NCI-H446 (cell line): ENCODE measurements around the gene DACH2.

Experiments
- DNase-seq, 2 experiments: peaks; one replicate each; lab custom pipeline; 2025; lab: John Stamatoyannopoulos, UW

Gene DACH2

DNA sequence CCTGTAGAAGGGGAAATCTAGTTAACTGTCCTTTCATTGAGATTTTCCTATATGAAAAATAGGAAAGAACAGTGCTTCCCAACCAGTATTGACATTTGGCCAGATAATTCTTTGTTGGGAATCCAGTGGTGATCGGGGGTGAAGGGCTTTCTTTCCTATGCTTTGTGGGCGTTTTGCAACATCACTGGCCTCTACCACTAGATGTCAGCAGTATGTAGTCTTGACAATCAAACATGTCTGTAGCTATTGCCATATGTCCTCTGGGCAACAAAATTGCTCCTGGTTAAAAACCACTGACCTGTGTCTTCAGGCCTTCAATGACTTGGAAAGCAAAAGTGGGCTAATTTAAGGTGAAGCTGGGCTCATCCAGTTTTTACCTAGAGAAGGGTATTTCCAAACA, 658.5 kb downstream of the DACH2 start:
- no peak for DNase-seq

- no peak for DNase-seq
These were observed 661.4 kb downstream of the DACH2 start for GRCh38 chrX:86809651-86810050.

DNA sequence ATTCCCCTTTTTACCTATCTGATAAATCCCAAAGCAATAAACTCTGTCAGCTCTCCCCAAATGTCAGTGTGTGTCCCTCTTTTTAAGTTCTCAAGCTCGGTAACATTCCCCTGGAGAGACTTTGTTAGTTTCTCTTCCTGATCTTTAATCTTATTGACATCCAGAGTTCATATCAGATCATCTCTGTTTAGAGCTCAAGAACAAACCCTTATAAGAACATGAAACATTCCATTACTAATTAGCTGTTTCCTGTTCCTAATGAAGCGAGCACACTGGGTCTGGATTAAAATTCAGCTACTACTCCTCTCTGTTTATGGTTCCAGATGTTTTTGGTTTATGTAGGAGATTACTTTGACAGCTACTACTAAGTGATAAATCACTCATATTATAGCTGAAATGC, 681.5 kb downstream of the DACH2 start:
- DNase-seq = no peak

- DNase-seq = no peak
These were observed 682.4 kb downstream of the DACH2 start for GRCh38 chrX:86830685-86831084.

- DNase-seq = no peak
These were observed 696.9 kb downstream of the DACH2 start for GRCh38 chrX:86845101-86845500.
